BJ (cell line): ENCODE data around the gene KRTAP4-5. TPM values are rescaled to one million over a fixed set of nuclear protein-coding genes. Genes with fewer than 3 reads are reported as not detected.
"Not testable (repeated sequence)": the region's sequence is repeated elsewhere in the genome, so short reads cannot be mapped to it uniquely, and the experiment has no call there.

Experiments used
- CTCF ChIA-PET: fragments of 350-600 bp; formaldehyde crosslinking; extraction: SDS; loops from one replicate; lab custom pipeline; 2021; ENCODE audit warnings: antibody characterized with exemption, inconsistent platforms; lab: Yijun Ruan, JAX
- POLR2A ChIA-PET: fragments of 300-600 bp; sonication (Branson Sonifier 250); formaldehyde crosslinking; extraction: SDS; loops from one replicate; lab custom pipeline; 2021; ENCODE audit warnings: antibody characterized with exemption; lab: Charles Lee
- DNase-seq: peaks from one replicate; pipeline ENCODE4 v3.0.0-alpha.2; 2011; ENCODE audit warnings: low read depth
- H3K27me3 ChIP-seq: 2 replicates; pipeline ENCODE4 v1.6.0; 2011; ENCODE audit warnings: low read length; ENCODE audit not compliant: control insufficient read depth, insufficient read depth
- H3K36me3 ChIP-seq: 2 replicates; pipeline ENCODE4 v1.5.1; 2011; ENCODE audit warnings: low read length; ENCODE audit not compliant: control insufficient read depth, insufficient read depth
- H3K4me3 ChIP-seq: 2 replicates; pipeline ENCODE4 v1.5.1; 2011; ENCODE audit warnings: low read depth, mild to moderate bottlenecking, control low read depth, low read length
- CTCF ChIP-seq: IDR thresholded peaks from 2 replicates; pipeline ENCODE4 v1.5.1; 2011; ENCODE audit warnings: low read depth, mild to moderate bottlenecking, control low read depth, inconsistent platforms, low read length, moderate library complexity; ENCODE audit not compliant: insufficient read depth
- polyA plus RNA-seq: library from polyadenylated mRNA; depleted of rRNA; stranded (reverse); fragments of >200 nt; gene quantifications from 2 replicates; pipeline ENCODE4 v1.2.3, GENCODE V29; 2011

The KRTAP4-5 gene
- polyA plus RNA-seq, 1 experiment, result not detected

- ChIA-PET CTCF (interaction anchor here (0.6 to 1.4 kb wide), 2 partner anchors 144 to 377 kb away, joined by 4 read pairs; no protein-coding TSS in a partner anchor), POLR2A (interaction anchor here (0.6 kb wide), 1 partner anchor 124 kb away, joined by 3 read pairs; no protein-coding TSS in a partner anchor)
- H3K36me3 ChIP-seq, result no peaks in the 10 kb centered on the region
- no peak overlapping the region for H3K4me3 ChIP-seq
- no peaks in the 10 kb centered on the region for H3K27me3 ChIP-seq
- DNase-seq, result no peak
- no peak for TF ChIP-seq CTCF
Observed at GRCh38 chr17:41171886-41172285, 22.3 kb upstream of the KRTAP4-5 start.

GRCh38 chr17:41168121-41168520 lies 18.5 kb upstream of the KRTAP4-5 start, which contains the start of gene KRTAP4-3:
TSS of gene KRTAP4-3 (minus strand) at chr17:41168221. CDS start at chr17:41168172, 49 bp downstream.
- DNase-seq, result no peak
- POLR2A ChIA-PET, result no interaction called here
- no peaks in the 10 kb centered on the region for H3K36me3 ChIP-seq
- H3K27me3 ChIP-seq, result no peaks in the 10 kb centered on the region
- TF ChIP-seq CTCF, result no peak
- no peak within 1 kb of the TSS for H3K4me3 ChIP-seq
- CTCF ChIA-PET, result no interaction called here

DNA sequence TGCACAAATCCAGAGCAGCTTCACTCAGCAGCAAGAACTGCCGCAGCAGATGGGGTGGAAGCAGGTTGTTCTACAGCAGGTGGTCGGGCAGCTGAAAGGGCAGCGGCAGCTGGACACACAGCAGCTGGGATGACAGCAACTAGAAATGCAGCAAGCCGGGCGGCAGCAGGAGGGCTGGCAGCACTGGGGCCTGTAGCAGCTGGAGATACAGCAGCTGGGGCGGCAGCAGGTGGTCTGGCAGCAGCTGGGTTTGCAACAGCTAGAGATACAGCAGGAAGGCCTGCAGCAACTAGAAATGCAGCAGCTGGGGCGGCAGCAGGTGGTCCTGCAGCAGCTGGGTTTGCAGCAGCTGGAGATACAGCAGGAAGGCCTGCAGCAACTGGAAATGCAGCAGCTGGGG lies 17.9 kb upstream of the KRTAP4-5 start:
- CTCF ChIA-PET, result no interaction called here
- DNase-seq, result no peak
- H3K4me3 ChIP-seq, result no peak overlapping the region
- no peak for TF ChIP-seq CTCF
- no peaks in the 10 kb centered on the region for H3K36me3 ChIP-seq
- H3K27me3 ChIP-seq, result no peaks in the 10 kb centered on the region
- POLR2A ChIA-PET, result no interaction called here

DNA sequence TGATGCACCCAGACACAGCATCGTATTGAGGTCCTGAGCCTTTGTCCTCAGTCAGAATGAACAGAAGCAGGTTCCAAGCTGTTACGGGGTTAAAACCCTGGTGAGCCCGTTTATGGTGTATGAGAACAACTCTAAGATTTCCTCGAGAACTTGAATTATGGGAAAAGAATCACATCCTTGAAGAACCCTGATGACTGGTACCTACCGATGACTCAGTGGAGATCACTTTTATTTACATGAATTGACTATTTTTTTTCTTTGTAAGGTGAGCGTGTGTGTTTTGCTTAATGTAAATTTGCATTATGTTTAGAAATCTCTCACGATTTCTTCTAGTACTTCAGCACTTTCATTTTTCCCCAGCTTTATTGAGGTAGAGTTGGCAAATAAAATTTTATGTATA lies 14.2 kb upstream of the KRTAP4-5 start:
- CTCF ChIA-PET, result no interaction called here

DNA sequence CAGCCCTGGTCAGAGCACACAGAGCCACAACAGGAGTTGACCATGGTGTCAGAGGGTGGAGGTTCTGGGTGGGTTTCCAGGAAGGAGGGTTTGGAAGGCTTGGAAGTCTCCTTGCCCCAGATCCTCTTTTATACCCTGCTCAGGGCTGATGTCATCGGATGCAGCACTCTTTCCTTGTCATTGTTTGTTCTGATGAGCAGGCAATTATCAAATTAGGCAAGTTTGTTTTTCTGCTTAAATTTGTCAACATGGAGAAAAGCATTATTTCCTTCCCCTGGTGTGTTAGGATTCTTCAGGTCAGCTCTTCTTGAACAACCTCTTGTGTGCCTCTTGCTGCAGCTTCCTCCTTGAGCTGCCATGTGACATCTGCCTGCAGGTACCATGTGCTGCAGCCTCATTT lies 11.0 kb upstream of the KRTAP4-5 start, which contains the start of gene KRTAP4-4:
TSS of gene KRTAP4-4 (minus strand) at position 101 of the 400 bp plus-strand sequence. CDS start at position 44, 57 bp downstream.
- Histone ChIP-seq H3K4me3 (no peak within 1 kb of the TSS), H3K36me3 (no peaks in the 10 kb centered on the region), H3K27me3 (no peaks in the 10 kb centered on the region)
- no peak for DNase-seq
- ChIA-PET POLR2A (no interaction called here), CTCF (no interaction called here)
- no peak for TF ChIP-seq CTCF

More for the DNA sequence above, 14.2 kb upstream of the KRTAP4-5 start:
- TF ChIP-seq CTCF, result no peak
- Histone ChIP-seq H3K36me3 (no peaks in the 10 kb centered on the region), H3K27me3 (no peaks in the 10 kb centered on the region), H3K4me3 (no peak overlapping the region)
- no peak for DNase-seq
- POLR2A ChIA-PET, result no interaction called here

DNA sequence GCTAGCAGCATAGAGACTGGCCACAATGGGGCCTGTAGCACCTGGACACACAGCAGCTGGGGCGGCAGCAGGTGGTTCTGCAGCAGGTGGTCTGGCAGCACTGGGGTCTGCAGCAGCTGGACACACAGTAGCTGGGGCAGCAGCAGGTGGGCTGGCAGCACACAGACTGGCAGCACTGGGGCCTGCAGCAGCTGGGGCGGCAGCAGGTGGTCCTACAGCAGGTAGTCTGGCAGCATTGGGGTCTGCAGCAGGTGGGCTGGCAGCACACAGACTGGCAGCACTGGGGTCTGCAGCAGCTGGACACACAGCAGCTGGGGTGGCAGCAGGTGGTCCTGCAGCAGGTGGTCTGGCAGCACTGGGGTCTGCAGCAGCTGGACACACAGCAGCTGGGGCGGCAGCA lies 10.6 kb upstream of the KRTAP4-5 start:
- H3K27me3 ChIP-seq, DNase-seq, POLR2A ChIA-PET, H3K36me3 ChIP-seq, CTCF ChIA-PET, H3K4me3 ChIP-seq: not testable (repeated sequence)
